Measurements from ENCODE around the gene GYG1.

The GYG1 gene

GRCh38 chr3:148990236-148990635 is 1.1 kb upstream of the GYG1 start:
- H3K4me3 ChIP-seq (ENCODE audit: low read depth, low read length) = no peak overlapping the region
- TF ChIP-seq CTCF (IDR thresholded peaks at IDR 0.05; ENCODE audit: low read depth, low read length) = no peak

GRCh38 chr3:148992027-148992634 is 791 bp downstream of the GYG1 start:
- no peak for TF ChIP-seq CTCF (IDR thresholded peaks at IDR 0.05; ENCODE audit: low read depth, low read length)
- peak overlapping the region; percentile 84 for H3K4me3 ChIP-seq (ENCODE audit: low read depth, low read length)

- H3K4me3 ChIP-seq (ENCODE audit: low read depth, low read length) = peak overlapping the region; percentile 84
- TF ChIP-seq CTCF (IDR thresholded peaks at IDR 0.05; ENCODE audit: low read depth, low read length) = no peak
Observed at GRCh38 chr3:148992635-148993255, 1.4 kb downstream of the GYG1 start.

GRCh38 chr3:148997623-148998022 is 6.3 kb downstream of the GYG1 start:
- no peak for TF ChIP-seq CTCF (IDR thresholded peaks at IDR 0.05; ENCODE audit: low read depth, low read length)

GRCh38 chr3:148998297-148998696 is 7.0 kb downstream of the GYG1 start:
- H3K4me3 ChIP-seq (ENCODE audit: low read depth, low read length) = no peak overlapping the region
- TF ChIP-seq CTCF (IDR thresholded peaks at IDR 0.05; ENCODE audit: low read depth, low read length) = no peak

More at GRCh38 chr3:148997623-148998022, 6.3 kb downstream of the GYG1 start:
- no peak overlapping the region for H3K4me3 ChIP-seq (ENCODE audit: low read depth, low read length)

GRCh38 chr3:148998715-148999423 is 7.5 kb downstream of the GYG1 start:
- no peak overlapping the region for H3K4me3 ChIP-seq (ENCODE audit: low read depth, low read length)
- TF ChIP-seq CTCF (IDR thresholded peaks at IDR 0.05; ENCODE audit: low read depth, low read length) = no peak

GRCh38 chr3:148999806-149000205 is 8.5 kb downstream of the GYG1 start:
- no peak overlapping the region for H3K4me3 ChIP-seq (ENCODE audit: low read depth, low read length)
- TF ChIP-seq CTCF (IDR thresholded peaks at IDR 0.05; ENCODE audit: low read depth, low read length) = no peak

Data from WI38 (cell line).